ENCODE data around the gene HCFC2. TPM values are rescaled to one million over a fixed set of nuclear protein-coding genes. Genes with fewer than 3 reads are reported as not detected.

Gene HCFC2
- total RNA-seq, 1 experiment from 2014 or later: 8.5 TPM

GRCh38 chr12:104057771-104058197, 6.5 kb upstream of the HCFC2 start:
- ChIA-PET CTCF (interaction anchor here (0.9 kb wide), 1 partner anchor 51 kb away, joined by 8 read pairs; no protein-coding TSS in a partner anchor), POLR2A (no interaction called here)

GRCh38 chr12:104058802-104059201, 5.5 kb upstream of the HCFC2 start:
- TF ChIP-seq REST (IDR thresholded peaks at IDR 0.05; ENCODE audit: insufficient read depth in 1 of 2, low read depth in 2 of 2, low read length in 1 of 2): no peak
- no peak for TF ChIP-seq CTCF (IDR thresholded peaks at IDR 0.05)
- H3K9me3 ChIP-seq (ENCODE audit: control insufficient read depth, insufficient read depth, low read depth, low read length): no peaks in the 10 kb centered on the region
- no peak overlapping the region for H3K4me3 ChIP-seq (ENCODE audit: low read depth in 2 of 2, low read length in 2 of 2)
- no peak for ATAC-seq
- intact Hi-C loops (cut with micrococcal nuclease; ENCODE audit: unreplicated experiment) (no loop called here), in situ Hi-C loops (cut with HindIII; ENCODE audit: low pct_unique_long_range_greater_than_20kb, low sequenced_read_pairs) (no loop called here)
- no peak overlapping the region for H3K27ac ChIP-seq (ENCODE audit: low read length)
- DNase-seq (ENCODE audit: low read depth, low spot score): no peak
- ChIA-PET POLR2A (interaction anchor here (1.0 kb wide), 1 partner anchor 33 kb away, joined by 3 read pairs; no protein-coding TSS in a partner anchor), CTCF (interaction anchor here (0.8 kb wide), 1 partner anchor 50 kb away, joined by 4 read pairs; no protein-coding TSS in a partner anchor)
- no peaks in the 10 kb centered on the region for H3K36me3 ChIP-seq (ENCODE audit: control insufficient read depth, insufficient read depth, low read length)
- H3K27me3 ChIP-seq (ENCODE audit: control insufficient read depth, insufficient read depth, low read length): no peaks in the 10 kb centered on the region
- BruUV-seq (replicated peaks): no TSS peak
- H3K4me1 ChIP-seq (ENCODE audit: control insufficient read depth, insufficient read depth, low read length): peaks cover 6% of the 10 kb centered on the region; the same call in 1 of the 2 replicates

More at GRCh38 chr12:104057771-104058197, 6.5 kb upstream of the HCFC2 start:
- H3K27ac ChIP-seq (ENCODE audit: low read length): no peak overlapping the region
- DNase-seq (ENCODE audit: low read depth, low spot score) (no peak), ATAC-seq (peak; percentile 60)
- no peaks in the 10 kb centered on the region for H3K9me3 ChIP-seq (ENCODE audit: control insufficient read depth, insufficient read depth, low read depth, low read length)
- in situ Hi-C loops (cut with HindIII; ENCODE audit: low pct_unique_long_range_greater_than_20kb, low sequenced_read_pairs) (no loop called here), intact Hi-C loops (cut with micrococcal nuclease; ENCODE audit: unreplicated experiment) (loop anchor here (2.0 kb wide), 1 partner anchor 51 kb away; no protein-coding TSS in a partner anchor)
- no peaks in the 10 kb centered on the region for H3K27me3 ChIP-seq (ENCODE audit: control insufficient read depth, insufficient read depth, low read length)
- H3K36me3 ChIP-seq (ENCODE audit: control insufficient read depth, insufficient read depth, low read length): no peaks in the 10 kb centered on the region
- no TSS peak for BruUV-seq (replicated peaks)
- TF ChIP-seq SIN3A (IDR thresholded peaks at IDR 0.05; ENCODE audit: borderline replicate concordance, insufficient read depth, low read depth, low read length) (no peak), REST (IDR thresholded peaks at IDR 0.05; ENCODE audit: insufficient read depth in 1 of 2, low read depth in 2 of 2, low read length in 1 of 2) (no peak), CTCF (IDR thresholded peaks at IDR 0.05) (peak; percentile 87)
- no peak overlapping the region for H3K4me3 ChIP-seq (ENCODE audit: low read depth in 2 of 2, low read length in 2 of 2)
- H3K4me1 ChIP-seq (ENCODE audit: control insufficient read depth, insufficient read depth, low read length): peaks cover 6% of the 10 kb centered on the region; the same call in 1 of the 2 replicates

All from Panc1 (cell line).